HTR-8/SVneo (cell line): ENCODE results near the gene AK4.
A peak's percentile ranks its signal among the peaks of the same experiment; 100 is the strongest.
"Not testable (repeated sequence)": the region's sequence is repeated elsewhere in the genome, so short reads cannot be mapped to it uniquely, and the experiment has no call there.

Experiments
- DNase-seq: peaks from one replicate; pipeline ENCODE4 v3.0.0; 2011; ENCODE audit warnings: low spot score, mixed read lengths; ENCODE audit not compliant: insufficient read length
- FAIRE-seq: peaks from 2 replicates; lab custom pipeline; 2011; peaks lifted over from hg19 to GRCh38; lab: Jason Lieb, UNC

The AK4 gene

GRCh38 chr1:65235867-65236805, 88.1 kb downstream of the AK4 start:
- FAIRE-seq (no peak), DNase-seq (peak; percentile 43)

GRCh38 chr1:65237088-65237487, 89.1 kb downstream of the AK4 start:
- not testable (repeated sequence) for DNase-seq

DNA sequence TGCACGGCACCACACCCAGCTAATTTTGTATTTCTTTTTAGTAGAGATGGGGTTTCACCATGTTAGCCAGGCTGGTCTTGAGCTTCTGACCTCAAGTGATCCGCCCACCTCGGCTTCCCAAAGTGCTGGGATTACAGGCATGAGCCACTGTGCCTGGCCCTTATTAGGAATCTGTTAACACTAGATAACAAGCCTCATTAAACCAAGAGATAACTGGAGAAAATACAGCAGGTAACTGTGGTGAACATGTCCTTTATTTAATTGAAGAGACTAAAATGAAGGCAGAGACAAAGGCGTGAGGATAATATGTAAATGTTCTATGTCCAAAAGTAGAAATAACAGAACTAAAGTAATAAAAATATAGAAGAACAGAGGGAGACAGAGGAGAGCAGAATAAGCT, 89.5 kb downstream of the AK4 start:
- FAIRE-seq (no peak), DNase-seq (no peak)

More at GRCh38 chr1:65237088-65237487, 89.1 kb downstream of the AK4 start:
- FAIRE-seq, result not testable (repeated sequence)

DNA sequence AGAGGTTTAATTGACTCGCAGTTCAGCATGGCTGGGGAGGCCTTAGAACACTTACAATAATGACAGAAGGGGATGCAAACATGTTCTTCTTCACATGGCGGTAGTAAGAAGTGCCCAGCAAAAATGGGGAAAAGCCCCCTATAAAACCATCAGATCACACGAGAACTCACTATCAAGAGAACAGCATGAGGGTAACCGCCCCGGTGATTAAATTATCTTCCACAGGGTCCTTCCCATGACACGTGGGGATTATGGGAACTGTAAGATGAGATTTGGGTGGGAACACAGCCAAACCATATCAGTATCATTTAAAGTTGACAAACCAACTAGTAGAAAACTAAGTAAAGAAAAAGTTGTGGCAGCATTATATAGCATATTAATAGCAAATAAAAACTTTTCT, 90.0 kb downstream of the AK4 start:
- DNase-seq, result no peak
- no peak for FAIRE-seq

DNA sequence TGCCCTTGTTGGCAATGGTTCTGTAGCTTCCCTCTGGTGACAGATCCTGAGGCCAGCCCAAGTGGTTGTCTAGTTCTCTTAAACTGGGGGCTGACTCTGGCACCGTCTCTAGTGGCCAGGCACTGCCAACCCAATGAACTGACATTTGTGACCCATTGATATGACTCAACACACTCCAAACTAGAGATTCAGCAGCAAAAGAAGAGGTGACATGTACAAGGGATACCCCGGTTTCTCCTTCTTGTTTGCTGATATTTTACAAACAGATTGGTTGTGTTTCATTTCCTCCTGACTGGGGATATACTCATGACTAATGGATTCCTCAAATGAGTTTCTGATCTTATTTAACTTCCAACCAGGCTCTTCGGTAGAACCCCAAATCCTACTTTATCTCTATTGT, 95.5 kb downstream of the AK4 start:
- DNase-seq, result no peak

GRCh38 chr1:65245295-65245694, 97.3 kb downstream of the AK4 start:
- FAIRE-seq, result no peak
- DNase-seq, result no peak

More for the DNA sequence above, 95.5 kb downstream of the AK4 start:
- FAIRE-seq, result no peak

GRCh38 chr1:65247419-65248359, 99.7 kb downstream of the AK4 start:
- FAIRE-seq (no peak), DNase-seq (peak; percentile 65)

DNA sequence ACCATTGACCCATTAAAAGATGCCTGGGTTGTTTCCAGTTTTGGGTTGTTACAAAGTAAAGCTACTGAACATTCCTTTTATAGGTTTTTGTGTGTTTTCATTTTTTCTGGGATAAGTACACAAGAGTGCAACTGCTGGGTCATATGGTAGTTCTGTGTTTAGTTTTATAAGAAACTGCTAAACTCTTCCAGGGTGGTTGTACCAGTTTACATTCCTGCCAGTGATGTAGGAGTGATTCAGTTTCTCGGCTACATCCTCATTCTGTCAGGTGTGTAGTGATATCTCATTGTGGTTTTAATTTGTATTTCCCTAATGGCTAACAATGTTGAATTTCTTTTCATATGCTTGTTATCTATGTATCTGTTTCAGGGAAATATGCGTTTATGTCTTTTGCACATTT, 102.8 kb downstream of the AK4 start:
- FAIRE-seq (no peak), DNase-seq (no peak)

DNA sequence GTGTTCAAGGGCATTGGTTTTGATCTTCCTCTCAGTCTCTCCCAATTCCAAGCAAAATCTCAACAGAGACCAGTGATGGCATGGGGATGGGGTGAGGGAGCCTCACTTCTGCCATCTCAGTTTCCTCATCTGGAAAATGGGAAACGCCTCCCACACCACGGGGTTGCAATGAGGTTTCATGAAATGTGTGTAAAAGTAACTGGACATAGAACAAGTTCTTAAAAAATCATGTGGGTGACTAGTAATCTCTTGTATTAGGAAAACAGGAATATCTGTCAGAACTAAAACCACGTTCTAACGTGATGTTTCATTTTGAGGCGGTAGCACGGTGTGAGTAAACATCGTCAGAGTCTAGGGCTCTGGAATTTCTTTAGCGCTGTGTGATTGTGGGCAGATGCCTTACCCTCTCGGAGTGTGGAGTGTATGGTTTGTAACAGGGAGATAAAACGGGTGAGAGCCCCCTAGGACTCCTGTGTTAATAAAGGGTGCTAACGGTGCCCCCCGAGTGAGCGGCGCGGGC, 105.9 kb downstream of the AK4 start:
- no peak for FAIRE-seq
- DNase-seq, result no peak

DNA sequence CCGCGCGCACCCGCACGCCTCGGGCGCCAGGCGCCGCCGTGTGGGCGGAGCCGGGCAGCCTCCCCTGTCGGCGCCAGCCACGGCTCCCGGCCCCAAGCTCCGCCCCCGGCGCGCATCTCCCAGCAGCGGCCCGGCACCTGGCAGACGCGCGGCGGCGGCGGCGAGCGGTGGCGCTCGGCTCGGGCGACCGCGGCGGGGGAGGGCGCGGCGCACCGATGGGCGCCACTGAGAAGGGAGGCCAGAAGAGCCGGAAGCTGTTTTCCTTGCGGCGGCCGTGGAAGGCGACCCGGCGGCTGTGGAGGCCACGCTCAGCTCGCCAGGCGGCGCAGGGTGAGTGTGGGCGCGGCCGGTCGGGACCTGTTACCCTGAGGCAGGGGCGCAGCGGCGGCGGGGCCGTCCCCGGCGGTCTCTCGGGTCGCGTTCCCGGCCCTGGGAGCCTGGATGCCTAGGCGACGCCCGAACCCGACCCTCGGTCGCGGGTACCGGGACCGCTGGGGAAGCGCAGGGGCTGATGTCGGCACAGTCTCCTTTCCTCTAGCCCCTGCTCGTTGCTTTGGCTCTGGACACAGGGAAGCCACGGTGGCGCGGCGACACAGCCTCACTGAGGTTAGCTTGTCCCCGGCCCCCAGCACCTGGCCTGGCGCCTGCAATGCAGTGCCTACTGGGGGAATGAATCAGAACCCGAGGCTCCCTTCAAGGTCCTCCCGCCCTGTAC, 106.5 kb downstream of the AK4 start:
- peak; percentile 73 for DNase-seq

GRCh38 chr1:65255035-65255655, 107.1 kb downstream of the AK4 start:
- no peak for DNase-seq
- no peak for FAIRE-seq

More for the DNA sequence above, 106.5 kb downstream of the AK4 start:
- FAIRE-seq, result peak; percentile 84

DNA sequence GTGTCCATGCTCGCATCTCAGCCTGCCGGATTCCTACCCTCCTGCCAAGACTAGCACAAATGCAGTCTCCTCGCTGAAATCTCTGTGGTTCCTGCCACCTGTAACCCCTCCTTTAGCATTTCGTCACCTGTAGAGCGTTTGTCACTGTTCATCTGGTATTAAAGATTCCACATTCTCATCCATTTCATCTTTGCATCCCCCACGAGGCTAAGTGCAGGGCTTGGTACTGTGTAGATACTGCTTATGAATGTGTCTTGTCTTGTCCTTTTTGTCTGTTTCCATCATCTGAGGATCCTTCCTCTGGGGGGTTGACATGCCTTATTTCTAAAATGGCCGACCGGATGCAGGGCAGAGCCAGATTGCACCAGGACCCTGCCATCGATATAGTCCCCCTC, 107.7 kb downstream of the AK4 start:
- DNase-seq, result no peak

GRCh38 chr1:65256860-65257708, 109.1 kb downstream of the AK4 start:
- DNase-seq (no peak), FAIRE-seq (no peak)

More for the DNA sequence above, 107.7 kb downstream of the AK4 start:
- FAIRE-seq, result no peak

DNA sequence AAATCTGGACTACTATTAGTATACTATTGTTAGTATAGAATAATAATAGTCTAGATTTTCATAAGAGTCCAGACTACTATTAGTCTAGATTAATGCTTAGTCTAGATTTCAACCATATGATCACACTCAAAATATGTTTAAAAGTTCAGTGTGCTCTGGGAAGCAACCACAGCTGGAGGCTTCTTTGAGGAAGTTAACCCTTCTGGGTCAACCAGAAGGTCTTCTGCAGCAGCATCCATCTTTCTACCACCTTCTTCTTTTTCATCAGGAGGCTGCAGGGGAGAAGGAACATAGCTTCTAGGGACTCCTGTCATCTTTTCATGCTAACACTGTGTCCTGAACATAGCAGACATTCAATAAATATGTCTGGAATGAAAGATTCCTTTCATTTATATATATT, 110.1 kb downstream of the AK4 start:
- no peak for DNase-seq
- FAIRE-seq, result no peak

- FAIRE-seq, result no peak
- no peak for DNase-seq
Measured at GRCh38 chr1:65259816-65260215, 111.8 kb downstream of the AK4 start.

GRCh38 chr1:65260851-65261473, 113.0 kb downstream of the AK4 start:
- DNase-seq (peak; percentile 56), FAIRE-seq (peak; percentile 54)

DNA sequence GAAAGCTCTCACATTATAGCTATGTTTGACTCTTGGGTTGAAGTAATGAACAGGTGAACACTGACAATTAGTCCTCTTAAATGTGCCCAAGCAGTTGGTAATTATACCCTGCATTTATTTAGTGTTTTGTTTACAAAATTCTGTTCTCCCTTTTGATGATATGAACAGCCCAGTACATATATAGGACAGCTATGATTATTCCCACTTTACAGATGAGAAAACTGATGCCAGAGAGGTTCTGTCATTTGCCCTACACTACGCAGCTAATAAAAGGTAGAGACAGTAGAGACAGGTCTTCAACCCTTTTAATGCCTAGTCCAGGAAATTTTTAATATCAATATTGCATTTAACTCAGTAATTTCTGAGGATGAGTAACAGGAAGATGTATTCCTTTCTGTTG, 115.3 kb downstream of the AK4 start:
- FAIRE-seq (no peak), DNase-seq (no peak)
